ENCODE data around the gene STK38L.

Gene STK38L

GRCh38 chr12:27246774-27247173 lies 2.7 kb downstream of the STK38L start:
- Mint-ChIP-seq H3K27me3 (no peaks in the 10 kb centered on the region), H3K36me3 (peaks cover 13% of the 10 kb centered on the region), H3K9me3 (ENCODE audit: low read depth) (no peaks in the 10 kb centered on the region), H3K27ac (peak overlapping the region; percentile 5), H3K4me3 (peak overlapping the region; percentile 38), H3K4me1 (ENCODE audit: low read depth) (peaks cover 53% of the 10 kb centered on the region)

- Mint-ChIP-seq H3K27ac (no peak overlapping the region), H3K27me3 (no peaks in the 10 kb centered on the region), H3K9me3 (ENCODE audit: low read depth) (peaks cover 4% of the 10 kb centered on the region), H3K36me3 (peaks cover 21% of the 10 kb centered on the region), H3K4me1 (ENCODE audit: low read depth) (peaks cover 56% of the 10 kb centered on the region), H3K4me3 (no peak overlapping the region)
Observed at GRCh38 chr12:27252934-27253333, 8.8 kb downstream of the STK38L start.

- Mint-ChIP-seq H3K27ac (no peak overlapping the region), H3K36me3 (peaks cover 17% of the 10 kb centered on the region), H3K9me3 (ENCODE audit: low read depth) (peaks cover 4% of the 10 kb centered on the region), H3K27me3 (no peaks in the 10 kb centered on the region), H3K4me1 (ENCODE audit: low read depth) (peaks cover 52% of the 10 kb centered on the region), H3K4me3 (no peak overlapping the region)
Observed at GRCh38 chr12:27253347-27253746, 9.3 kb downstream of the STK38L start.

GRCh38 chr12:27255806-27256205 lies 11.7 kb downstream of the STK38L start:
- no peaks in the 10 kb centered on the region for H3K27me3 Mint-ChIP-seq
- H3K36me3 Mint-ChIP-seq = peaks cover 18% of the 10 kb centered on the region
- H3K4me3 Mint-ChIP-seq = no peak overlapping the region
- H3K9me3 Mint-ChIP-seq (ENCODE audit: low read depth) = peaks cover 4% of the 10 kb centered on the region
- peaks cover 50% of the 10 kb centered on the region for H3K4me1 Mint-ChIP-seq (ENCODE audit: low read depth)
- H3K27ac Mint-ChIP-seq = no peak overlapping the region

- Mint-ChIP-seq H3K9me3 (ENCODE audit: low read depth) (peaks cover 4% of the 10 kb centered on the region), H3K4me1 (ENCODE audit: low read depth) (peaks cover 53% of the 10 kb centered on the region), H3K27me3 (no peaks in the 10 kb centered on the region), H3K36me3 (peaks cover 18% of the 10 kb centered on the region), H3K4me3 (no peak overlapping the region), H3K27ac (no peak overlapping the region)
Observed at GRCh38 chr12:27257104-27257843, 13.2 kb downstream of the STK38L start.

- H3K27me3 Mint-ChIP-seq = no peaks in the 10 kb centered on the region
- peak overlapping the region; percentile 64 for H3K27ac Mint-ChIP-seq
Observed at GRCh38 chr12:27260746-27261145, 16.7 kb downstream of the STK38L start.

GRCh38 chr12:27261866-27262265 lies 17.8 kb downstream of the STK38L start:
- no peak overlapping the region for H3K4me3 Mint-ChIP-seq
- peaks cover 19% of the 10 kb centered on the region for H3K36me3 Mint-ChIP-seq
- peaks cover 23% of the 10 kb centered on the region for H3K4me1 Mint-ChIP-seq (ENCODE audit: low read depth)
- H3K27me3 Mint-ChIP-seq = no peaks in the 10 kb centered on the region
- no peaks in the 10 kb centered on the region for H3K9me3 Mint-ChIP-seq (ENCODE audit: low read depth)
- H3K27ac Mint-ChIP-seq = no peak overlapping the region

More at GRCh38 chr12:27260746-27261145, 16.7 kb downstream of the STK38L start:
- H3K4me3 Mint-ChIP-seq = peak overlapping the region; percentile 15
- H3K9me3 Mint-ChIP-seq (ENCODE audit: low read depth) = peaks cover 2% of the 10 kb centered on the region
- H3K36me3 Mint-ChIP-seq = peaks cover 21% of the 10 kb centered on the region
- peaks cover 30% of the 10 kb centered on the region for H3K4me1 Mint-ChIP-seq (ENCODE audit: low read depth)

- H3K9me3 Mint-ChIP-seq (ENCODE audit: low read depth) = peaks cover 4% of the 10 kb centered on the region
- peaks cover 14% of the 10 kb centered on the region for H3K4me1 Mint-ChIP-seq (ENCODE audit: low read depth)
- H3K36me3 Mint-ChIP-seq = peaks cover 15% of the 10 kb centered on the region
- no peak overlapping the region for H3K27ac Mint-ChIP-seq
- no peak overlapping the region for H3K4me3 Mint-ChIP-seq
- H3K27me3 Mint-ChIP-seq = no peaks in the 10 kb centered on the region
Observed at GRCh38 chr12:27270148-27270547, 26.1 kb downstream of the STK38L start.

- Mint-ChIP-seq H3K4me3 (no peak overlapping the region), H3K9me3 (ENCODE audit: low read depth) (peaks cover 4% of the 10 kb centered on the region), H3K4me1 (ENCODE audit: low read depth) (peaks cover 16% of the 10 kb centered on the region), H3K27me3 (no peaks in the 10 kb centered on the region), H3K27ac (no peak overlapping the region), H3K36me3 (peaks cover 16% of the 10 kb centered on the region)
Observed at GRCh38 chr12:27271206-27271605, 27.1 kb downstream of the STK38L start.

GRCh38 chr12:27272373-27273028 lies 28.4 kb downstream of the STK38L start:
- peaks cover 4% of the 10 kb centered on the region for H3K9me3 Mint-ChIP-seq (ENCODE audit: low read depth)
- peaks cover 12% of the 10 kb centered on the region for H3K36me3 Mint-ChIP-seq
- peaks cover 25% of the 10 kb centered on the region for H3K4me1 Mint-ChIP-seq (ENCODE audit: low read depth)
- H3K27me3 Mint-ChIP-seq = no peaks in the 10 kb centered on the region
- no peak overlapping the region for H3K4me3 Mint-ChIP-seq
- no peak overlapping the region for H3K27ac Mint-ChIP-seq

GRCh38 chr12:27273114-27273513 lies 29.0 kb downstream of the STK38L start:
- no peak overlapping the region for H3K27ac Mint-ChIP-seq
- peaks cover 10% of the 10 kb centered on the region for H3K36me3 Mint-ChIP-seq
- H3K4me1 Mint-ChIP-seq (ENCODE audit: low read depth) = peaks cover 30% of the 10 kb centered on the region
- no peak overlapping the region for H3K4me3 Mint-ChIP-seq
- no peaks in the 10 kb centered on the region for H3K27me3 Mint-ChIP-seq
- no peaks in the 10 kb centered on the region for H3K9me3 Mint-ChIP-seq (ENCODE audit: low read depth)

GRCh38 chr12:27274706-27275105 lies 30.6 kb downstream of the STK38L start:
- H3K4me3 Mint-ChIP-seq = no peak overlapping the region
- H3K4me1 Mint-ChIP-seq (ENCODE audit: low read depth) = peaks cover 42% of the 10 kb centered on the region
- no peaks in the 10 kb centered on the region for H3K27me3 Mint-ChIP-seq
- H3K36me3 Mint-ChIP-seq = peaks cover 10% of the 10 kb centered on the region
- no peak overlapping the region for H3K27ac Mint-ChIP-seq
- no peaks in the 10 kb centered on the region for H3K9me3 Mint-ChIP-seq (ENCODE audit: low read depth)

GRCh38 chr12:27276275-27276674 lies 32.2 kb downstream of the STK38L start:
- H3K27ac Mint-ChIP-seq = no peak overlapping the region
- peaks cover 43% of the 10 kb centered on the region for H3K4me1 Mint-ChIP-seq (ENCODE audit: low read depth)
- no peak overlapping the region for H3K4me3 Mint-ChIP-seq
- no peaks in the 10 kb centered on the region for H3K27me3 Mint-ChIP-seq
- H3K36me3 Mint-ChIP-seq = peaks cover 5% of the 10 kb centered on the region
- H3K9me3 Mint-ChIP-seq (ENCODE audit: low read depth) = no peaks in the 10 kb centered on the region

- no peak overlapping the region for H3K27ac Mint-ChIP-seq
- peak overlapping the region; percentile 7 for H3K4me3 Mint-ChIP-seq
- no peaks in the 10 kb centered on the region for H3K27me3 Mint-ChIP-seq
- no peaks in the 10 kb centered on the region for H3K9me3 Mint-ChIP-seq (ENCODE audit: low read depth)
- H3K4me1 Mint-ChIP-seq (ENCODE audit: low read depth) = peaks cover 34% of the 10 kb centered on the region
- H3K36me3 Mint-ChIP-seq = peaks cover 5% of the 10 kb centered on the region
Observed at GRCh38 chr12:27277846-27278260, 33.8 kb downstream of the STK38L start.

GRCh38 chr12:27279826-27280225 lies 35.7 kb downstream of the STK38L start:
- Mint-ChIP-seq H3K36me3 (peaks cover 5% of the 10 kb centered on the region), H3K4me3 (no peak overlapping the region), H3K27ac (peak overlapping the region; percentile 11), H3K4me1 (ENCODE audit: low read depth) (peaks cover 34% of the 10 kb centered on the region), H3K27me3 (no peaks in the 10 kb centered on the region), H3K9me3 (ENCODE audit: low read depth) (no peaks in the 10 kb centered on the region)

All from activated naive CD8-positive, alpha-beta T cell (primary cell).